Hepatocyte (in vitro differentiated cells): ENCODE measurements around the gene ABHD4.

ENCODE experiments used
- EZH2 ChIP-seq: fragments of 200-600 bp; sonication (generic); IDR thresholded peaks from 2 replicates; pipeline ENCODE4 v1.6.1; 2016; ENCODE audit warnings: antibody characterized with exemption, mild to moderate bottlenecking, borderline replicate concordance
- EZH2phosphoT487 ChIP-seq: fragments of 200-600 bp; sonication (generic); IDR thresholded peaks from one replicate; pipeline ENCODE4 v1.6.1; 2018; ENCODE audit warnings: antibody characterized with exemption, mild to moderate bottlenecking, low read depth, moderate library complexity; ENCODE audit not compliant: unreplicated experiment, severe bottlenecking
- TF ChIP-seq, protein P1 (sequence below): fragments of 200-600 bp; sonication (generic); IDR thresholded peaks from 2 replicates; pipeline ENCODE4 v1.5.1; 2016; ENCODE audit warnings: antibody characterized with exemption, mild to moderate bottlenecking; ENCODE audit not compliant: poor library complexity

DNA sequence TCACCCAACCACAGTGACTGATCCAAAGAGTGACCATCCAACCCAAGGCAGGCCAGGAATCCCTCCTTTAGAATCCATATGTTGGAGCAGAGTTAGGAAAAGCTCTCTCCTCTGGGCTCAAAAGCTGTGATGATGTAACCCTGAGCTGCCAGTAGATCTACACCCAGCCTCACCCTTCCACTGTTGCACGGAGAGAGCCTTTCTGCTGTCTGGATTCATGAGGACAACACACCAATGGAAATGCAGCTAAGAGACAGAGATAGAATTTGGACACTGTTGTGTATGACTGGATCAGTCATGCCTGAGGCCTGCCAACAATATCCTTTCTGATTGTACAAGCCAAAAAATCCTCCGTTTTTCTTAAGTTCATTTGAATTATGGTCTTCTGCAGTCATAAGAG is 50.4 kb downstream of the ABHD4 start:
- TF ChIP-seq, protein P1, sequence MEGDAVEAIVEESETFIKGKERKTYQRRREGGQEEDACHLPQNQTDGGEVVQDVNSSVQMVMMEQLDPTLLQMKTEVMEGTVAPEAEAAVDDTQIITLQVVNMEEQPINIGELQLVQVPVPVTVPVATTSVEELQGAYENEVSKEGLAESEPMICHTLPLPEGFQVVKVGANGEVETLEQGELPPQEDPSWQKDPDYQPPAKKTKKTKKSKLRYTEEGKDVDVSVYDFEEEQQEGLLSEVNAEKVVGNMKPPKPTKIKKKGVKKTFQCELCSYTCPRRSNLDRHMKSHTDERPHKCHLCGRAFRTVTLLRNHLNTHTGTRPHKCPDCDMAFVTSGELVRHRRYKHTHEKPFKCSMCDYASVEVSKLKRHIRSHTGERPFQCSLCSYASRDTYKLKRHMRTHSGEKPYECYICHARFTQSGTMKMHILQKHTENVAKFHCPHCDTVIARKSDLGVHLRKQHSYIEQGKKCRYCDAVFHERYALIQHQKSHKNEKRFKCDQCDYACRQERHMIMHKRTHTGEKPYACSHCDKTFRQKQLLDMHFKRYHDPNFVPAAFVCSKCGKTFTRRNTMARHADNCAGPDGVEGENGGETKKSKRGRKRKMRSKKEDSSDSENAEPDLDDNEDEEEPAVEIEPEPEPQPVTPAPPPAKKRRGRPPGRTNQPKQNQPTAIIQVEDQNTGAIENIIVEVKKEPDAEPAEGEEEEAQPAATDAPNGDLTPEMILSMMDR, result no peak
- no peak for TF ChIP-seq EZH2
- no peak for TF ChIP-seq EZH2phosphoT487
